Mesodermal cell (in vitro differentiated cells): ENCODE measurements around the gene SLC41A3.
"Not testable (repeated sequence)": the region's sequence is repeated elsewhere in the genome, so short reads cannot be mapped to it uniquely, and the experiment has no call there.

Source experiments
- H3K27ac ChIP-seq: 2 replicates; pipeline ENCODE4 v1.7.0; 2013; ENCODE audit warnings: mild to moderate bottlenecking, low read depth, low read length, moderate library complexity; ENCODE audit not compliant: severe bottlenecking
- H3K36me3 ChIP-seq: 2 replicates; pipeline ENCODE4 v1.7.1; 2013; ENCODE audit warnings: mild to moderate bottlenecking, low read length, moderate library complexity; ENCODE audit not compliant: control insufficient read depth, insufficient read depth
- H3K4me1 ChIP-seq: one replicate; pipeline ENCODE4 v1.7.1; 2013; ENCODE audit warnings: mild to moderate bottlenecking, low read length; ENCODE audit not compliant: insufficient read depth, control insufficient read depth, poor library complexity, severe bottlenecking
- H3K4me3 ChIP-seq: 2 replicates; pipeline ENCODE4 v1.7.0; 2013; ENCODE audit warnings: low read length, control low read depth, mild to moderate bottlenecking; ENCODE audit not compliant: insufficient read depth, poor library complexity, severe bottlenecking; ENCODE audit errors: extremely low read depth
- H3K9me3 ChIP-seq: 2 replicates; pipeline ENCODE4 v1.7.1; 2013; ENCODE audit warnings: mild to moderate bottlenecking, low read length, moderate library complexity; ENCODE audit not compliant: control insufficient read depth
- WGBS, 2 experiments: methylation state at CpG; one replicate each; pipeline ENCODE4 v1.1.5; 2013; ENCODE audit warnings: missing lambda C conversion rate in 2 of 2; ENCODE audit not compliant: insufficient coverage in 2 of 2; 5-methylcytosine and 5-hydroxymethylcytosine counted together

Gene SLC41A3

GRCh38 chr3:125990253-125990970 lies 93.5 kb downstream of the SLC41A3 start:
- WGBS, 2 experiments, result 34 to 59% methylated on average over 32 to 37 of the region's 52 CpGs
- H3K36me3 ChIP-seq, result no peaks in the 10 kb centered on the region
- no peaks in the 10 kb centered on the region for H3K9me3 ChIP-seq
- peak overlapping the region; percentile 44 for H3K27ac ChIP-seq
- no peaks in the 10 kb centered on the region for H3K4me1 ChIP-seq
- H3K4me3 ChIP-seq, result peak overlapping the region; percentile 49

GRCh38 chr3:125984951-125985350 lies 99.0 kb downstream of the SLC41A3 start:
- H3K4me1 ChIP-seq, H3K9me3 ChIP-seq, H3K4me3 ChIP-seq, H3K27ac ChIP-seq, H3K36me3 ChIP-seq: not testable (repeated sequence)
- WGBS, 2 experiments, result 80% methylated on average over 1 of the region's 2 CpGs; no CpG with 5 or more reads in 1 of the 2 experiments

- H3K4me1 ChIP-seq, H3K27ac ChIP-seq, H3K9me3 ChIP-seq, H3K4me3 ChIP-seq, H3K36me3 ChIP-seq: not testable (repeated sequence)
- no CpG with 5 or more reads among the region's 7 CpGs for WGBS, 2 experiments
These were observed 106.8 kb downstream of the SLC41A3 start for GRCh38 chr3:125977104-125977503.

- not testable (repeated sequence) for H3K9me3 ChIP-seq, H3K4me3 ChIP-seq, H3K27ac ChIP-seq, H3K4me1 ChIP-seq, H3K36me3 ChIP-seq
- WGBS, 2 experiments, result 86 to 100% methylated on average over 1 to 2 of the region's 3 CpGs
These were observed 107.9 kb downstream of the SLC41A3 start for GRCh38 chr3:125976003-125976390.

- not testable (repeated sequence) for H3K4me1 ChIP-seq, H3K4me3 ChIP-seq, H3K9me3 ChIP-seq, H3K36me3 ChIP-seq
- WGBS, 2 experiments, result 81 to 86% methylated on average over 1 to 2 of the region's 9 CpGs
- H3K27ac ChIP-seq, result peak overlapping the region; percentile 33
These were observed 108.5 kb downstream of the SLC41A3 start for GRCh38 chr3:125975245-125976002.

GRCh38 chr3:125971997-125972944 lies 111.7 kb downstream of the SLC41A3 start:
- not testable (repeated sequence) for H3K9me3 ChIP-seq, H3K4me1 ChIP-seq, H3K36me3 ChIP-seq, H3K27ac ChIP-seq
- H3K4me3 ChIP-seq, result peak overlapping the region; percentile 33
- 5 to 6% methylated on average over 12 to 16 of the region's 31 CpGs for WGBS, 2 experiments

GRCh38 chr3:125968701-125969592 lies 115.0 kb downstream of the SLC41A3 start, which contains the start of gene ROPN1B:
ROPN1B (plus strand) TSS chr3:125969178; CDS start chr3:125972055, 2,877 bp downstream.
- H3K9me3 ChIP-seq, H3K4me3 ChIP-seq, H3K4me1 ChIP-seq, H3K36me3 ChIP-seq, H3K27ac ChIP-seq: not testable (repeated sequence)
- WGBS, 2 experiments, result no CpG with 5 or more reads among the region's 50 CpGs

GRCh38 chr3:125968121-125968520 lies 115.8 kb downstream of the SLC41A3 start:
- 90% methylated on average over 1 of the region's 2 CpGs; no CpG with 5 or more reads in 1 of the 2 experiments for WGBS, 2 experiments
- H3K4me1 ChIP-seq, H3K9me3 ChIP-seq, H3K36me3 ChIP-seq, H3K4me3 ChIP-seq, H3K27ac ChIP-seq: not testable (repeated sequence)

GRCh38 chr3:125967156-125967555 lies 116.8 kb downstream of the SLC41A3 start:
- H3K4me1 ChIP-seq, result no peaks in the 10 kb centered on the region
- no peak overlapping the region for H3K27ac ChIP-seq
- no peaks in the 10 kb centered on the region for H3K36me3 ChIP-seq

GRCh38 chr3:125965505-125965904 lies 118.4 kb downstream of the SLC41A3 start:
- Histone ChIP-seq H3K27ac (no peak overlapping the region), H3K9me3 (no peaks in the 10 kb centered on the region), H3K4me3 (no peak overlapping the region), H3K4me1 (no peaks in the 10 kb centered on the region), H3K36me3 (no peaks in the 10 kb centered on the region)
- WGBS, 2 experiments, result 83 to 98% methylated on average over 3 of the region's 3 CpGs

More at GRCh38 chr3:125967156-125967555, 116.8 kb downstream of the SLC41A3 start:
- no peaks in the 10 kb centered on the region for H3K9me3 ChIP-seq
- no peak overlapping the region for H3K4me3 ChIP-seq
